Stimulated activated CD8-positive, alpha-beta memory T cell treated with anti-CD3 and anti-CD28 coated beads, Interleukin-15, amount 100 ng/mL, for 24 hours (primary cell): ENCODE measurements around the gene TANC2.

Experiments
- DNase-seq: peaks from one replicate; pipeline ENCODE4 v3.0.0-alpha.2; 2020; ENCODE audit warnings: low read depth

Gene TANC2

DNA sequence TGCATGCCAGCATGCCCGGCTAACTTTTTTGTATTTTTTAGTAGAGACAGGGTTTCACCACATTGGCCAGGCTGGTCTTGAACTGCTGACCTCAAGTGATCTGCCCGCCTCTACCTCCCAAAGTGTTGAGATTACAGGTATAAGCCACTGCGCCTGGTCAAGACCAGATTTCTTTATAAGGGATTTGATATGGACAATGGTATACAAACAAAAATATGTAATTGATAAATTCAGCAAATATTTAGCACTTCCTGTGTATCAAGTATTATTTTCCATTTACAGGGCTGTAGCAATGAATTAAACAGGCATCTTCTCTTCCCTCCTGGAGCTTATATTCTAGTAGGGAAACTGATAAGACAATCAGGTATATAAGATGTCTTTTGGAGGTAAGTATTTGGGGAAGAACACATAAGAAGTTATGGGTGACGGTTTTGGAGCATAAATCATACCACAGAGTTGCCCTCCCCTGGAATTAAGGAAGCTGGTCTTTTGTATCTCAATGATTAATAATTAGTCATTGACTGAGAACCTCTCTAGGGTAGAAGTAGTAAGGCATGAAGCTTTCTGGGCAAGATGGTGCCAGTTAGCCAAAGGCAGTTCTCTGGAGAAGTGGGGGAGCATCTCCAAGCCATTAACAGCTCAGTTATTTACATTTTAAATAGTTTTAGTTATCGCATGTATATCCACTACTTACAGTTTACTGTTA, 35.8 kb downstream of the TANC2 start:
- no peak for DNase-seq

DNA sequence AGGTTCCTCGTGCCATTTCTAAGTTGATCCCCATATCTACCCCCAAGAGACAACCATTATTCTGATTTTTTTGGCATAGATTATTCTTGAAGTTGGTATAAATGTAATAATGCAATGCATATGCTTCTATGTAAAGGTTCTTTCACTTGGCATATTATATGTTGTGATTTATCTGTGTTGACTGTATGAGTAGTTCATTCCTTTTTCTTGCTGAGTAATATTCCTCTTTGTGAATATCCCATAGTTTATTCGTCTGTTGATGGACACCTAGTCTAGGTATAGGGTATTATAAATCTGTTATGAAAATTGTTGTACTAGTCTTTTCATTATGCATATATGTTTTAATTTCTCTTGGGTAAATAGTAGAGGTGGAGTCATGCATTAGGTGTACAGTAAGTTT, 36.6 kb downstream of the TANC2 start:
- no peak for DNase-seq

DNA sequence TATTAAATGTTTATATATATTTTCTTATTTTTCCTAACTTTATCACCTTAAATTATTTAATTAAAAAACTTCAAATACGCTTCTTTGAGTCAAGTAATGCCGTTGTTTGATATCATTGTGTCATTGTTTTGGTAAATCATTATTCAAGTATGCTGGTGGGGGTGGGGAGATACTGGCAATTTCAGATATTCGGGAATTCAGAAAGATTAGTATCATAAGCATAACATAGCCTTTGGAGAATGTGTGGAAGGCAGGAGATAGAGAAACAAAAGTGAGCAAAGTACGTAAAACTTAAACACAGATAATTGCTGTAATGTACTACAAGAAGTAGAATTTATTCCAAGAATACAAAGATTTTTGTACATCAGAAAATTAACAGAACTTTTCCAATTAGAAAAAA, 49.8 kb downstream of the TANC2 start:
- DNase-seq, result no peak
